Hindlimb muscle (tissue), 1 donor: ENCODE data around the gene ADM2. TPM values are rescaled to one million over a fixed set of nuclear protein-coding genes. Genes with fewer than 3 reads are reported as not detected.

ENCODE experiments used
- DNase-seq: peaks from one replicate; pipeline ENCODE4 v3.0.0-alpha.2; 2013
- polyA plus RNA-seq: library from polyadenylated mRNA; unstranded; fragments of 120-200 nt; gene quantifications from one replicate; pipeline ENCODE4 v1.2.1, GENCODE V29; 2013; ENCODE audit not compliant: insufficient read length

ADM2 gene
- polyA plus RNA-seq, 1 donor, result 0.26 TPM

- no peak for DNase-seq
Measured at GRCh38 chr22:50485221-50486131, 4.1 kb downstream of the ADM2 start.

- DNase-seq, result no peak
Measured at GRCh38 chr22:50486561-50487289, 5.4 kb downstream of the ADM2 start, which contains the start of gene MIOX. TSS of gene MIOX (plus strand) at chr22:50486859. CDS start at chr22:50486898, 39 bp downstream.

- no peak for DNase-seq
Measured at GRCh38 chr22:50487290-50488005, 6.1 kb downstream of the ADM2 start.

- no peak for DNase-seq
Measured at GRCh38 chr22:50488006-50488677, 6.8 kb downstream of the ADM2 start.

GRCh38 chr22:50488886-50489285 lies 7.5 kb downstream of the ADM2 start:
- DNase-seq, result no peak

GRCh38 chr22:50489363-50490243 lies 8.3 kb downstream of the ADM2 start:
- no peak for DNase-seq

- DNase-seq, result no peak
Measured at GRCh38 chr22:50490531-50491308, 9.4 kb downstream of the ADM2 start.

- no peak for DNase-seq
Measured at GRCh38 chr22:50497093-50497492, 15.8 kb downstream of the ADM2 start.

GRCh38 chr22:50498322-50498890 lies 17.1 kb downstream of the ADM2 start:
- DNase-seq, result no peak

GRCh38 chr22:50500452-50500851 lies 19.1 kb downstream of the ADM2 start:
- DNase-seq, result no peak

GRCh38 chr22:50502096-50502495 lies 20.8 kb downstream of the ADM2 start:
- DNase-seq, result no peak

GRCh38 chr22:50502628-50503474 lies 21.5 kb downstream of the ADM2 start:
- DNase-seq, result no peak

GRCh38 chr22:50503475-50504145 lies 22.3 kb downstream of the ADM2 start:
- no peak for DNase-seq

GRCh38 chr22:50504369-50505211 lies 23.2 kb downstream of the ADM2 start:
- no peak for DNase-seq

GRCh38 chr22:50505276-50505775 lies 24.0 kb downstream of the ADM2 start:
- DNase-seq, result no peak

GRCh38 chr22:50505776-50506610 lies 24.6 kb downstream of the ADM2 start:
- no peak for DNase-seq
